ENCODE data around the gene OR10J1. TPM values are rescaled to one million over a fixed set of nuclear protein-coding genes. Genes with fewer than 3 reads are reported as not detected.

The OR10J1 gene, protein sequence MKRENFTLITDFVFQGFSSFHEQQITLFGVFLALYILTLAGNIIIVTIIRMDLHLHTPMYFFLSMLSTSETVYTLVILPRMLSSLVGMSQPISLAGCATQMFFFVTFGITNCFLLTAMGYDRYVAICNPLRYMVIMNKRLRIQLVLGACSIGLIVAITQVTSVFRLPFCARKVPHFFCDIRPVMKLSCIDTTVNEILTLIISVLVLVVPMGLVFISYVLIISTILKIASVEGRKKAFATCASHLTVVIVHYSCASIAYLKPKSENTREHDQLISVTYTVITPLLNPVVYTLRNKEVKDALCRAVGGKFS
- total RNA-seq = not detected in 2 replicates

DNA sequence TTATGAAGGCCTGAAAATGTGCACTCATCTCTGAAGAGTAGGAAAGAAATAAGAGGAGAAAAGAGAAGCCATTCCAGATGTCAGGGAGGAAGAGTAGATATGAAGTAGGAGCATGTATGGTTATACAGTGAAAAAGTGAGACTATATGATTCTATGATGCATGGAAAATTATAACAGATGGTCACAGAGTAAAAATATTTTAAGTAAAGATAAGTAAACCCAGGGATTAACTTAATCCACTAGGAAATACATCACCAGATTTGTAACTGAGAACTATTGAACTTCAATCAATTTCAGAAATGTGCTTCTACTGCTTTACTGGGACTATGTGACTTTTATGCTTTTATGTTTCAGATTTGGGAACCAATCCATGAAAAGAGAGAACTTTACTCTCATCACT lies at the start of gene OR10J1:
Gene OR10J1, plus strand, starts transcription at position 301 of the 400 bp plus-strand sequence. Its CDS starts 70 bp downstream, at position 371.

DNA sequence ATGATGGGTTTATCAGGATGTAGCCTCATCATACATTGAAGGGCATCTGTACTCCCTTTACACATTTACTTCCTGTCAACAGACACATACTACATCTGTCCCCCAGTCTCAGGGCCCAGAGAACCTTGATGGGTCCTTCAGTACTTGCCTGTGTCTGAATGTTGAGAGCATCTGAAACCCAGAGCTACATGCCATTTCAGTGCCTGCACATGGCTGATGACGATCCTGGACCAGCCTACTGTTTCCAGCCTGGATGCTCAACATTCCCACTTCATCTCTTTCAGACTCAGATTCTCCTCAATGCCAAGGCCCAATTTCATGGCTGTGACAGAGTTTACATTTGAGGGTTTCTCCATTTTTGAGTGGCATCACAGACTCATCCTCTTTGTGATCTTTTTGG lies 7.6 kb upstream of the OR10J1 start, which contains the start of gene OR10J4:
Gene OR10J4, plus strand, starts transcription at position 301 of the 400 bp plus-strand sequence.

Other genes starting within 250 kb of the OR10J1 start
- gene ACKR1, start 234.8 kb upstream of the OR10J1 start, total RNA-seq = not detected in 2 replicates
- gene FCER1A, start 137.4 kb upstream of the OR10J1 start, total RNA-seq = not detected in 2 replicates
- not detected in 2 replicates for gene OR10J4, start 7.5 kb upstream of the OR10J1 start, total RNA-seq
- not detected in 2 replicates for gene OR10J5, start 96.3 kb downstream of the OR10J1 start, total RNA-seq
- gene APCS, start 148.1 kb downstream of the OR10J1 start, total RNA-seq = not detected in 2 replicates

Measured in subcutaneous preadipocyte (primary cell).